Activated naive CD4-positive, alpha-beta T cell treated with anti-CD3 and anti-CD28 coated beads, Interleukin-2, amount 50 U/mL, for 72 hours (primary cell): ENCODE data around the gene SUGCT. TPM values are rescaled to one million over a fixed set of nuclear protein-coding genes. Genes with fewer than 3 reads are reported as not detected.

Experiments used
- ATAC-seq, 2 donors: fragments of 150-1000 bp; cut with Tn5 transposase; 2 replicates each; pipeline ENCODE4 v1.10.0; 2021; ENCODE audit warnings: mild to moderate bottlenecking in 2 of 2, moderate library complexity in 2 of 2
- DNase-seq, 2 donors: peaks; one replicate each; pipeline ENCODE4 v3.0.0; 2021 to 2022; ENCODE audit warnings: low spot score in 2 of 2
- H3K27ac Mint-ChIP-seq, 2 donors: one replicate each; pipeline ENCODE4 v1.8.0; 2022; ENCODE audit warnings: mild to moderate bottlenecking in 2 of 2, mixed read lengths in 2 of 2
- H3K36me3 Mint-ChIP-seq, 2 donors: one replicate each; pipeline ENCODE4 v1.8.0; 2022; ENCODE audit warnings: mixed read lengths in 2 of 2
- H3K9me3 Mint-ChIP-seq, 2 donors: one replicate each; pipeline ENCODE4 v1.8.0; 2022; ENCODE audit warnings: mixed read lengths in 2 of 2
- total RNA-seq, 2 donors: library from RNA; stranded (reverse); gene quantifications; one replicate each; pipeline ENCODE4 v1.2.3, GENCODE V29; 2022

The SUGCT gene
- total RNA-seq, 2 donors from 2014 or later: 1.1 to 1.8 TPM

DNA sequence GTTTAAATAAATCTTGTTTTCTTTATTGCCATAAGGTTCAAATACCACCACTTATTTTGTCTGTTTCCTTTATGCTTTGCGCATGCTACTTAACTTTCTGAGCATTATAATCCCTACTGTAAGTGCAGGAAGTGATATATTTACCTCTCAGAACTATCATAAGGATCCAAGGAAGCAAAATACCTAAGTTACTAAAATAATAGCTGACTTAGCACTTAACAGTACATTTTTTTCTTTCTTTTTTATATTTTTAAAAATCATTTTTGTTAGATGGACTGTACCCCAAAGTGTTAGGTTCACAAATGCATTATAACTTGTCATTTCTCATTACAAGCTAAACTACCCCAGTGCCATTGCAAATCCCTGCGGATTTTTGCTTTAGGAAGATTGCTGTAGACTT, 663.8 kb downstream of the SUGCT start:
- H3K36me3 Mint-ChIP-seq: no peaks in the 10 kb centered on the region
- H3K9me3 Mint-ChIP-seq: no peaks in the 10 kb centered on the region
- no peak overlapping the region for H3K27ac Mint-ChIP-seq
- ATAC-seq (no peak), DNase-seq (no peak)

DNA sequence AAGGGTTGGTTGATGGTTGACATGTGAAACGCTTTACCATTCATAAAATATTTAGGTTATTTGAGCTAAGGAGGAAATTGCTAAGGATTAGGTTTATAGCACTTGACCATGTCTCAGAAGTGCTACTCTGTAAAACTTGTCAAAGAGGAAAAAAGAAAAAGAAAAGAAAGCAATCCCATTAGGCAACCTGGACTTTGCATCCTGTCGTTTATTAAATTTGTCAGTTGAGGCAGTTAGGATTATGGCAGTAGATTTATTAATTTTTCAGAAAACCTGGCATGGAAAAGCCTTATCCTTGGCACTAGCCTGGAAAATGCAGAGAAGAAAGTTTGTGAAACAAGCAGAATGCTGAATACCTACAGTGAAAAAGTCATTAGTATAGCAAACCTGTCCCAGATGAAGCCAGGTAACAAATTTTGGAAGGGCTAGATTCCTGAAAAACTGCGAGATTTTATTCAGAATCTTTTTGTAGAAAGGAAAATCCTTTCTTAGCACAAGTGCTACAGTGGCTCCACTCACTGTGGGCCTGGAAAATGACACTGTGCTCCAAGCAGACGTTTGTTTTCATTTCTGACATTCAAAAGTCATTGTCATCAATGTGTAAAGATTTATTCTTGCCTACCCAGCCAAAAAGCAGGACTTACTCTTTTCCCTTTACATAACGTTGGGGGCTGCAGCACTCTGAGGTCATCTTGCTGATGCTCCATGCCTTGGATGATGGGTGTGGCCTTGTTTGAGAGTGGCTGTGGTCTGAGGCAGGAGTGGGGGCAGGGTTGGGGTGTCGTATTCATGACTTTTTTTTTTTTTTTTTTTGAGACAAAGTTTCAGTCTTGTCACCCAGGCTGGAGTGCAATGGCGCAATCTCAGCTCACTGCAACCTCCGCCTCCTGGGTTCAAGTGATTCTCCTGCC, 664.9 kb downstream of the SUGCT start:
- ATAC-seq (no peak), DNase-seq (no peak)
- H3K9me3 Mint-ChIP-seq: no peaks in the 10 kb centered on the region
- H3K36me3 Mint-ChIP-seq: no peaks in the 10 kb centered on the region
- H3K27ac Mint-ChIP-seq: no peak overlapping the region

DNA sequence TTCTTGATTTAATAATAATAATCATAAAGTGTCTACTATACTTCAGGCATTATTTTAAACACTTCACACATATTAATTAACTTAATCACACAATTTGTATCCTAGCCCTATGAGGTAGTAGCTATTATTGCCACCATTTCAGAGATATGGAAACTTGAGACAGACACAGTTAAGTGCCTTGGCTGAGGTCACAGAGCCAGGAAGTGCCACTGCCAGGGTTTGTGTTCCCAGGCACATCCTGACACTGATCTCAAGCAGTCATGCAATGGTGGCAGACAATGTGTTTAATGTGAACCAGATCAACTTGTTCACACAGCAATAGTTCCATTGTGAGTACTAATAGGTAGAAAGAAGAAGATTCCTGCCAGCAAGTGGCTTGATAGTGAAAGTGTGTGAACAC, 666.0 kb downstream of the SUGCT start:
- H3K27ac Mint-ChIP-seq: no peak overlapping the region
- no peak for DNase-seq
- no peak for ATAC-seq
- H3K36me3 Mint-ChIP-seq: no peaks in the 10 kb centered on the region
- H3K9me3 Mint-ChIP-seq: no peaks in the 10 kb centered on the region

DNA sequence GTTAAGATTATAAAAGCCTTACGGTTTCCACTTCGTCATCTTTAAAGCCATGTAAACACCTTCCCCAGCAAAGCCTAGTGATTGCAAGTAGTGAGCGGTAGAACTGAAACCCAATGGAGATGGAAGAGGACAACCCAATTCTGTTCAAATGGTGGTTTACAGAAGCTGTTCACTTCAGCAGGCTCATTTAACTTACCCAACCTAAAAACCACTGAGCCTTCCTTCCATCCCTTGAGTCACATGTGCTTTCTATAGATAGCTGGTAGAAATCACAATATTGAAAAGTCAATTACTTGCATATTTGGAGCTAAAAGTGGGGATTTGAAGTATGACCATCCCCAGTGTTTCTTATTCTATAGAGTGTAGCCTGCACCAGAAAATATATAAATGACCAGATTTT, 667.7 kb downstream of the SUGCT start:
- peaks cover 0 to 4% of the 10 kb centered on the region in 2 donors for H3K9me3 Mint-ChIP-seq
- ATAC-seq: no peak

DNA sequence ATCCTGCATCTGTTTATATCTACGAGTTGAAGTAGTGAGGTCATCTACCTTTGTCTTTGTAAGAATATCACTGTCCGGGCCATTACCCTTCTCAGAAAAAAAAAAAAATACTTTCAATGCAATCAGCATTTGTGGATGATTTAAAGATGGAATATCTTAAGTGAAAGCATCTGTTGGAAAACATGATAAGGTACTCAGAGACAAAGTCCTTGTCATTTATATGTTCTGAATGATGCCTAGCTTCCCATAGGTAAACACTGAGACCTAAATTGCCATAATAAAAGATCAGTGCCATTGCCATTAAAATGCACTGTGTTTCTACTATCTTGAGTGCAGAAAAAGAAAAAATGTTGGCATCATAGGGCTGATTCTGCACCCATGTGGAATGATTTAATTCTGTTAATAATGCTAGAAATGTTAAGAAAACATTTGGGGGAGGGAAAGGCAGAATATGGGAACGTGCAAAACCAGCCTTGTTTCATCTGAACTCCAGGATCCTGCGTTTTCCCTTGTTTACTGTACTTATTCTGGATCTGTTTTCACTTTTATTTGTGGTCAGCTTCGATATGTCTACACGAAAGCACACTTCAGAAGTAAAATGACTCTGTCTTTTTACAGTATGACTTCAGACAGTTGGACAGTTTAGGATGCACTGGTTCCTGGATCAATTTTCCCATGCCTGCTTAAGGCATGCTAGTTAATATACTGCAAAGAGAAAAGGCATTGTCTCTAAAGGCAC, 669.8 kb downstream of the SUGCT start:
- ATAC-seq (no peak), DNase-seq (no peak)
- no peaks in the 10 kb centered on the region for H3K36me3 Mint-ChIP-seq
- H3K27ac Mint-ChIP-seq: no peak overlapping the region
- peaks cover 0 to 4% of the 10 kb centered on the region in 2 donors for H3K9me3 Mint-ChIP-seq

More for the DNA sequence above, 667.7 kb downstream of the SUGCT start:
- H3K27ac Mint-ChIP-seq: no peak overlapping the region
- no peaks in the 10 kb centered on the region for H3K36me3 Mint-ChIP-seq
- DNase-seq: no peak

DNA sequence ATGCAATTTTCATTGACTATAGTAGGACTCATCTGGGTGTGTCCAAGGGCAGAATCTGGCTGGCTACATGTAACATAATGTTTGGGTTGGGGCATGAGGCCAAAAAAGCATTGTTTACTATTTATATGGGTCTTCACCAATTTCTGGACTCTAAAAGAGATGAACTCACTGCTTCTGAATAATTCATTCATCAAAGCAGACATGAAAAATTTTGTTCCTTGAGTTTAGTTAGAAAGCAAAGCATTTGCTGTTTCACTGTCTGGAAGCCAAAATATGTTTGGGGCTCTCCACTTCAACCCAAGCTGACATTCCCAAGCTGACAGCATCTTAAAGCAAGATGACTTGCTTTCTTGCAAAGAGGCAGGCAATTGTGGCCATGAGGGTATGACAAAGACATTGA, 670.6 kb downstream of the SUGCT start:
- Mint-ChIP-seq H3K36me3 (no peaks in the 10 kb centered on the region), H3K27ac (no peak overlapping the region), H3K9me3 (peaks cover 0 to 6% of the 10 kb centered on the region in 2 donors)
- DNase-seq (no peak), ATAC-seq (no peak)

DNA sequence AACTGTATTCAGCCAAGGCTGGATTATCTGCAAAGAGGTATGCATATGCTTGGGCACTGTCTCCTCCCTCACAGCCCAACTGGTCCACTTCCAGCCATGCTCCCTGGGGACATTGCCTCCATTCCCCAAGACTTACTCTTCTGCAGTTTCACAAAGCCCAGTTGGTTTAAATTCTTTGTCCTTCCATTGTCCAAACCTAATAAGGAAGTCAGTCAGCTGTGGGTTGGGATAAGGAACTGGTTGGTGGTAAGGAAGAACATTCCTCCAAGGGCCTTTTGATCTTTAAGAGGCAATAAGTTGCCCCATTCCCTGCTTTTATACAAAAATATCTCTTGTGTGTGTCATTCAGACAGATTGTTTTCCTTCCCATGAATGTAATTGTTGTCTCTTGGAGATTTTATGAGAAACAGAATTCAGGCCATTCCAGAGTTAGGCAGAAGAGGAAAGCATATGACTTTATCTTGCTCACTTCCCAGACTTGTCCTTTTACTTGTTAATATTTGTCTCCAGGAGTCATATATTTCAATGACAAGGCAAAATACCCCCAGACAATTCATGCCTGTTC, 673.7 kb downstream of the SUGCT start:
- Mint-ChIP-seq H3K36me3 (peaks cover 6 to 15% of the 10 kb centered on the region in 2 donors), H3K9me3 (peaks cover 16 to 30% of the 10 kb centered on the region in 2 donors), H3K27ac (no peak overlapping the region)
- no peak for ATAC-seq
- no peak for DNase-seq

DNA sequence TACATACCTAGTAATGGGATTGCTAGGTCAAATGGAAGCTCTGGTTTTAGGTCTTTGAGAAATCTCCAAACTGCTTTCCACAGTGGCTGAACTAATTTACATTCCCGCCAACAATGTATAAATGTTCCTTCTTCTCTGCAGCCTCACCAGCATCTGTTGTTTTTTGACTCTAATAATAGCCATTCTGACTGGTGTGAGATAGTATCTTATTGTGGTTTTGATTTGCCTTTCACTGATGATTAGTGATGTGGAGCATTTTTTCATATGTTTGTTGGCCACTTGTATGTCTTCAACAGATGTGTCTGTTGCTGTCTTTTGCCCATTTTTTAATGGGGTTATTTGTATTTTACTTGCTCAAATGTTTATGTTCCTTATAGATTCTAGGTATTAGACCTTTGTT, 675.5 kb downstream of the SUGCT start:
- DNase-seq (no peak), ATAC-seq (no peak)
- peaks cover 6 to 15% of the 10 kb centered on the region in 2 donors for H3K36me3 Mint-ChIP-seq
- H3K27ac Mint-ChIP-seq: no peak overlapping the region
- H3K9me3 Mint-ChIP-seq: peaks cover 16 to 31% of the 10 kb centered on the region in 2 donors

DNA sequence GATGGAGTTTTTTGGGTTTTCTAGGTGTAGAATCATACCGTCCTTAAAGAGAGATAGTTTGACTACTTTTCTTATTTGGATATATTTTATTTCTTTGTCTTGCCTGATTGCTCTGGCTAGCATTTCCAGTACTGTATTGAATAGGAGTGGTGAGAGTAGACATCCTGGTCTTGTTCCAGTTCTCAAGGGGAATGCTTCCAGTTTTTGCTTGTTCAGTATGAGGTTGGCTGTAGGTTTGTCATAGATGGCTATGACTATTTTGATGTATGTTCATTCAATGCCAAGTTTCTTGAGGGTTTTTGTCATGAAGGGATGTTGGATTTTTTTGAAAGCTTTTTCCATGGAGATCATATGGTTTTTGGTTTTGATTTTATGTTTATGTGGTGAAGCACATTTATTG, 676.9 kb downstream of the SUGCT start:
- DNase-seq (no peak), ATAC-seq (no peak)
- peaks cover 18 to 34% of the 10 kb centered on the region in 2 donors for H3K9me3 Mint-ChIP-seq
- no peak overlapping the region for H3K27ac Mint-ChIP-seq
- peaks cover 6 to 15% of the 10 kb centered on the region in 2 donors for H3K36me3 Mint-ChIP-seq

DNA sequence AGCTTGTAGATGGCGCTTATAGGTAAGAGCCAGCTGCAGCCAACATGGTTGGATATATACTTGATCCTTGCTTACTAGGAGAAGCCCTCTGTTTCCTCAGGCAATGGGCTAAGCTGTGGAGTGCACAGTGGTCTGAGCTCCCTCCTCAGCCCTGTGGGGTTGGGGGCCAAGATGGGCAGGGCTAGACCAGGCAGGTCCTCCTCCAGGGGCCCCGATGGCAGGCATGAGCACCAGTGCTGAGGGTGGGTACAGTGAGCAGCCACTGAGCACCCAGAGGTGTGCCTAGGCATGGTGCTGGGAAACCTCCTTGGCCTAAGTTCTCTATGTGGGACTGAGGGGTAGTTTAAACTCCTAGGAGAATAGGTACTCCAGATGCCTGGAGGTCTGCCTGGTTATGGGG, 680.2 kb downstream of the SUGCT start:
- Mint-ChIP-seq H3K9me3 (peaks cover 20 to 29% of the 10 kb centered on the region in 2 donors), H3K27ac (no peak overlapping the region), H3K36me3 (peaks cover 6 to 15% of the 10 kb centered on the region in 2 donors)
- DNase-seq (no peak), ATAC-seq (no peak)

DNA sequence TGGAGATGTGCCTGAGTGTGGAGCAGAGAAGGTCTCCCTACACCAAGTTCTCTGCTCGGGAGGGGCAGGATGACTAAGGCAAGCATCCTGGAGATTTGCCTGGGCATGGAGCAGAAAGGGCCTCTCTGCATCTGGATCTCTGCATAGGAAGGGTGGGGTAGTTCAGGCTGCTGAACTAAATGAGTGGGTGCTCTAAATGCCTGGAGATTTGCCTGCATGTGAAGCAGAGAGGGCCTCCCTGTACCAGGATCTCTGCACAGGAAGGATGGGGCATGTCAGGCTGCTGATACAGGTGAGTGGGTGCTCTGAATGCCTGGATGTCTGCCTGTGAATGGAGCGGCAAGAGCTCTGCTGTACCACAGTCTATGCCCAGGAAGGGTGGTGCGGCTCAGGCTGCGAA, 680.7 kb downstream of the SUGCT start:
- DNase-seq (no peak), ATAC-seq (no peak)
- H3K27ac Mint-ChIP-seq: no peak overlapping the region
- peaks cover 6 to 15% of the 10 kb centered on the region in 2 donors for H3K36me3 Mint-ChIP-seq
- H3K9me3 Mint-ChIP-seq: peaks cover 20 to 26% of the 10 kb centered on the region in 2 donors

DNA sequence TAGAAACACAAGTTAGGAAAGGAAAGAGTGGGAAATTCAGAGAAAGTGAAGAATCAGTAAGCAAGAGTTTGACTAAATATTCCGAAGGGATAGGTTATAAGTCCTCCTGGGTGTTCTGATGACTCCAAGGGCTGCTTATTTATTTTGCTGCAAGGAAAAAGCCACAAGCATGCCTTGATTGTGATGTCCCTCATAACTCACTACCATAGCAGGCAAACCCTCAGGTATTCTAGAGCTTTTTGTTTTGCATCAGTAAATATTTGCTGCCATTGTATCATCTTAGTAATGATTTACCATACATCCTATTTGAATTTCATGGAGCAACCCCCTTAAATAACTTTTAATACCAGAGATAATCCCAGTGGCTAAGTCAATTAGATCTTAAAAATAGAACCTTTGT, 688.1 kb downstream of the SUGCT start:
- no peak overlapping the region for H3K27ac Mint-ChIP-seq
- peaks cover 5 to 8% of the 10 kb centered on the region in 2 donors for H3K9me3 Mint-ChIP-seq
- no peak for ATAC-seq
- DNase-seq: no peak
- H3K36me3 Mint-ChIP-seq: no peaks in the 10 kb centered on the region

DNA sequence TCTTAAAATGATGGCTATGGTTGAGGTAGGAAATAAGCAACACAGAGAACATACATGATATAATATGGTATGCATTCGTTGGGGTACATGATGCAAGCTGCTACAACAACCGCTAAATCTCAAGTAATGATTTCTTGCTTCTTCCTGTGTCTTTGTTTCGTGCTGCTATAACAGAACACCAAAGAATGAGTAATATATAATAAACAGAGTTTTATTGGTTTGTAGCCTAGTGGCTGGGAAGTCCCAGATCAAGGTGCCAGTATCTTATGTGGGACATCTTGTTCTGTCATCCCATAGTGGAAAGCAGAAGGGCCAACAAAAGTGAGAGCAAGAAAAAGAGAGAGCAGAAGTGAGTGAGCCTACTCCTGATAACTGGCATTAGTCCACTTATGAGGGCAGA, 689.7 kb downstream of the SUGCT start:
- H3K9me3 Mint-ChIP-seq: peaks cover 5 to 8% of the 10 kb centered on the region in 2 donors
- no peak for ATAC-seq

DNA sequence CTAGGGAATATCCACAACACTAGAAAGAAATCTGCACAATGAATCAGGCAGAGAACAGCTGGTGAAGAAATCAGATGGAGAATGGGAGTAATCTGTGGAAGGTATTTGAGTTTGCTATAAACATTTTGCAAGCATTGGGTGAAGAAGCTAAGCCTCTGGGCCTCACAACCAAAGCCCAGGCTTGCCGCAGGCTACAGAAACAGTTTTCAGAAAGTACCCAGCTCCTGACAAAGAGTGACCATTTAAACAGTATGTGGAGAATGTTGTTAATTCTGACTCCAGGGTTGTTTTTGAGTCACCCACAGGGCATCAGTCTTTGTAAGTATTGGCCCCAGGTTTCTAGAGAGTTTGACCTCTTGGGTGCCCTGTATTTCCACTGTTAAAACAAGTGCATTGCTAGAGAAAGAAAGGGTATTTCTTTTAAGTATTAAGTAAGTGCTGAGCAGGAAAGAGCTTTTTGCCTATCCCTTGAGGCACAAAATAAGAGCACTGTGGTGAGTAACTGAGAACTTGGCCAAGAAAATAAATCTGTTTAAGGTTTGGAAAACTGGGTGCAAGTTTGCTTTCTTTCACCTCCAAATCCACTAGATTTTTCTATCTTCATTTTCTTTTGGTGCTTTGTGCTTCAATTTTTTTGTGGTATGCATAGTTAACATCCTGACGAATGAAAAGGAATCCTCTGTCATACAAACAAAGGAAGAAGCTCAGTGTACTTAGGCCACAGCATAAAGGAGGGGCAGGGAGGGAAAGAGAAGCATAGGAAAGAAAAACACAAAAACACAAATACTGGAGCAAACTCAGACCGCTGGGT, 691.8 kb downstream of the SUGCT start:
- no peak for ATAC-seq
- Mint-ChIP-seq H3K9me3 (peaks cover 3 to 6% of the 10 kb centered on the region in 2 donors), H3K36me3 (no peaks in the 10 kb centered on the region), H3K27ac (no peak overlapping the region)
- no peak for DNase-seq

More for the DNA sequence above, 689.7 kb downstream of the SUGCT start:
- Mint-ChIP-seq H3K27ac (no peak overlapping the region), H3K36me3 (no peaks in the 10 kb centered on the region)
- DNase-seq: no peak

DNA sequence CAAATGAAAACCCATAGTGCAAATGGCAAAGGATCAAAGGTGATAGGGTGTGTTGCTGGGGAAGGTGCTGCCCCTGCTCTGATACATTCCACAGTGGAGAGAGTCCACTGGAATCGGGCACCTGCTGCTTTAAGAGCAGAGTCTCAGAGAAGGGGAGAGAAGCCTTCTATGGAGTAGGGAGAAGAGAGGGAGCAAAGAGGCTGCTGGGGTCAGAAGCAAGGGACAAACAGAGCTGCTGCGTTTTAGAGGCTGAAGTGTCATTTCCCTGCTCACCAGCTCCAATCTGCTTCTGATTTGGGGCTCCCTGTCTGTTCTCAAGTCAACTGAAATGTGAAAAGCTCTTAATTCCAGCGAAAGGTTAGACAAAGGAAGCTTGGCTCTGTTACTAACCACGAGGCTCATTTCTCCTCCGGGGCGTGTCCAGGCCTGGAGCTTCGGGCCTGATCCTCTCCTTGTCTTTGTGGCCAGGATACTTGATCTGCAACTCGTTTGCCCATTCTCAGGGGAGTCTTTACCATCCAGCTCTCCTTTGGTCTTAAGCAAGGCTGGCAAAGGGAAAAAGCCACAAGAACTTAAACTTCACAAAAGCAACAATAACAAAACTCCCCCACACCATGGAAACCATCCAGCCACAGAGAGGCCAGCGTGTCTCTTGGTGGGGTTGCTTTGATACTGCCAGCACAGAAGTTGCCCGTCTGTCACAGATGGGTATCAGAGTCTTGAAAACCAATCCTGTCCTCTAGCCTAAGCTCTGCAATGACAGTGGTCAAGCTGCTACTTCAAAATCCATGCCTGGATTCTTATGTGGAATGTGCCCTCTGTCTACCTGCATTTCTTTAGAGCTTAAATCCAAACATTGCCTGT, 692.6 kb downstream of the SUGCT start:
- DNase-seq (no peak), ATAC-seq (no peak)
- no peak overlapping the region for H3K27ac Mint-ChIP-seq
- no peaks in the 10 kb centered on the region for H3K36me3 Mint-ChIP-seq
- no peaks in the 10 kb centered on the region for H3K9me3 Mint-ChIP-seq
